ENCODE measurements around the gene RNMT.
"Not testable (repeated sequence)": the region's sequence is repeated elsewhere in the genome, so short reads cannot be mapped to it uniquely, and the experiment has no call there.

RNMT gene

DNA sequence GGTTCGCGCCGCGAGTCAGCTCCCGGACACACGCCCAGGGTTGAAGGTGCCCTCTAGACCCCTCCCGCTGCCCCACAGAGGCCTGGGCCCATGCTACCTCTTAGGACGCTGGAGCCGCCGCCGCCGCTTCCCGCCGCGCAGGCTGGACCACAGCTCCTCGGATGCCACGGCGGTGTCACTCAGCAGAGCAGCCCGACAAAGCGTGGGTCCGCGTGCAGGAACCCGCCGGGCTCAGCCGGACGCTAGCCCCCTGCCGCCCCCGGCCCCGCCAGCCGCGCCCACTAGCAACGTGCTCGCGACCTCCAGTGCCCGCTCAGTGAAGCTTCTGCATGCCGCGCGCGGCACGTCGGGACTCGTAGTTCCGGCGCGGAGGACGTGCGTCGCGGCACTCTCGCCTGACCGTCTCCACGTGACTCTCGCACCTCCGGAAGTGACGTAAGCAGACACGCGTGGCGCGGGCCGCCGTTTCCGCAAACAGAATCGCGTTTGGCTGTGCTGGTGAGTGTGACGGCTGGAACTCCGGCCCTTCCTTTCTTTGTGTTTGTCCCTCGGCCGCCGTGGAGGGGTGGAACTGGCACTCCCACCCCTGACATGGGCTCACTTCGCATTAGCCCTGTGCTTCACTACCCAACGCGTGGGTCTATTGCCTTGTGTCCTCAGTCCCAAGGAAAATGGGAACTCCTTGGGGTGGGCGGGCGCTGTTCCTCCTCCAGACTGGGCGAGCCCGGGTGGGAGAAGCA lies at the start of gene RNMT, which contains the start of gene FAM210A:
RNMT (plus strand) TSS at position 442 of the 740 bp plus-strand sequence. CDS start 4,845 bp downstream, outside the sequence.
FAM210A (minus strand) TSS at position 327 of the 740 bp plus-strand sequence. CDS start 44,481 bp downstream, outside the sequence.
- peak; percentile 81 for DNase-seq

GRCh38 chr18:13677350-13677749 lies 49.1 kb upstream of the RNMT start:
- DNase-seq, result not testable (repeated sequence)

DNA sequence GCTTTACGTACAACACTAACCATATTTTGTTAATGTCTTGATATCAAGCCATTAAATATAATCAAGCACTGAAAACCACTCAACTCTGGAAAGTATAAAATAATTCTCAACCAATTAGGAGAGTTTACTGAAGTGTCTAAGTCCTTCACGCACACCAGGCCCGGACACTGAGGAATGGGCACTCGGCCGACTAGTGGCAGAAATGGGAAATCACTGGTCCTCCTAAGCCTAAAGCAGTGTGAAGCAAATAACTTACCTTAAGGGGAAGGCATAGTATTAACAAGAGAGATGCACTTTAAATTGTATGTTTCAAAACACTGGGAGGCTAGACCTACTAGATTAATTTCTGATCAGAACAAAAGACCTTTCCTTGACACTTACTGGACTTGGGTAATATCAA lies 45.9 kb upstream of the RNMT start:
- no peak for DNase-seq

- DNase-seq, result no peak
Observed at GRCh38 chr18:13681701-13682100, 44.8 kb upstream of the RNMT start.

GRCh38 chr18:13684546-13684945 lies 41.9 kb upstream of the RNMT start:
- DNase-seq, result no peak

- DNase-seq, result no peak
Observed at GRCh38 chr18:13688191-13689136, 38.0 kb upstream of the RNMT start.

GRCh38 chr18:13690060-13690459 lies 36.4 kb upstream of the RNMT start:
- DNase-seq, result not testable (repeated sequence)

GRCh38 chr18:13695337-13695736 lies 31.1 kb upstream of the RNMT start:
- not testable (repeated sequence) for DNase-seq

DNA sequence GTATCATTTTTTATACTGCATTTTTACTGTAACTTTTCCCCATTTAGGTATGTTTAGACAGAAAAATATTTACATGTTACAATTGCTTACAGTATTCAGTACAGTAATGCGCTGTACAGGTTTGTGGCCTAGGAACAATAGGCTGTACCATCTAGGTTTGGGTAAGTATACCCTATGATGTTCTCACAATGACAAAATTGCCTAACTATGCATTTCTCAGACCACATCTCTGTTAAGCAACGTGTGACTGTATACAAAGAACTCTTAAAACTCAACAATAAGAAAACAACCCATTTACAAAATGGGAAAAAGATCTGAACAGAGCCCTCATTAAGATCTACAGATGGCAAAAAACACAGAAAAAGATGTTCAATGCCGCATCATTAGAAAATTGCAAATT lies 29.5 kb upstream of the RNMT start:
- no peak for DNase-seq

- no peak for DNase-seq
Observed at GRCh38 chr18:13700153-13700552, 26.3 kb upstream of the RNMT start.

- DNase-seq, result no peak
Observed at GRCh38 chr18:13703899-13704298, 22.6 kb upstream of the RNMT start.

GRCh38 chr18:13710414-13710831 lies 16.1 kb upstream of the RNMT start:
- no peak for DNase-seq

DNA sequence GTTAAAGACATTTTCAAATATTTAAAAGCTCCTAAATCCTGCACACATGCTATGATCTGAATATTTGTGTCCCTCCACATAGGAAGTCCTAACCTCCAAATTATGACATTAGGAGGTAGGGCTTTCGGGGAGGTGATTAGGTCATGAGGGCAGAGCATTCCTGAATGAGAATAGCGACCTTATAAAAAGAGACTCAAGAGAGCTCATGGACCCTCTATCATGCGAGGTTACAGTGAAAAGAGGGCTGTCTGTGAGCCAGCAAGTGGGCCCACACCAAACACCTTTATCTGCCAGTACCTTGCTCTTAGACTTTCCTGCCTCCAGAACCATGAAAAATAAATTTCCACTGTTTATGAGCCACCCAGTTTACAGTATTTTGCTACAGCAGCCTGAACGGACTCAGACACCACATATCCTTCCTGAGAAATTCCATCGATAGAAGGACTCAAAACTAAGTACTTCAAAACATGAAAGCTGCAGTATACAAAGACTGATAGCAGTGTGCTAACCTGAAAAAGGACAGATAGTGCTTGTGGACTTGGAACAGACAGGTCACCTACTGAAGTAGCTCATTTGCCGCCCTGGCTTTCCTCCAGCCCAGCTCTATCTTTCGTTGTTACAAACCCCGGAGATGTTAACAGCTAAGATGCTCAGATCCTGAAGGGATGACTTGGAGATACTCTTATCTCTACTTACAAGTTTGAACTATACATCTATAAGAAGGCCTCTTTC lies 13.9 kb upstream of the RNMT start:
- no peak for DNase-seq

GRCh38 chr18:13713455-13714055 lies 12.9 kb upstream of the RNMT start:
- DNase-seq, result no peak

DNA sequence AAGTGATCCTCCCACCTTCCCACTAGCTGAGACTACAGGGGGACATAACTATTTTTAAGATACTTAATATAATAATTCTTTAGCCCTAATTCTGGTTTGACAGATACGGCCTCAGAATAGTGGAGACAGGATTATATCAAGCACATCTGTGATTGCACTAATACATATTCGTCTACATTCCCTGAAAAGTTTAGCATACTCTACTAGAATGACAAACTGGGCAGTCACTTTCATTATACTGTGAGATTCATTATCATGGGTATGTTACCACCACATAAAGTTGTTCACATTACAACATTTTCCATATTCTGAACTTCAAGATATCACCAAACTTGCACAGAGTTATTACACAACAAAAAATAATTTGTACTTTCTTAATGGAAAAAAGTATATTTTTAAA lies 11.1 kb upstream of the RNMT start:
- DNase-seq, result no peak

DNA sequence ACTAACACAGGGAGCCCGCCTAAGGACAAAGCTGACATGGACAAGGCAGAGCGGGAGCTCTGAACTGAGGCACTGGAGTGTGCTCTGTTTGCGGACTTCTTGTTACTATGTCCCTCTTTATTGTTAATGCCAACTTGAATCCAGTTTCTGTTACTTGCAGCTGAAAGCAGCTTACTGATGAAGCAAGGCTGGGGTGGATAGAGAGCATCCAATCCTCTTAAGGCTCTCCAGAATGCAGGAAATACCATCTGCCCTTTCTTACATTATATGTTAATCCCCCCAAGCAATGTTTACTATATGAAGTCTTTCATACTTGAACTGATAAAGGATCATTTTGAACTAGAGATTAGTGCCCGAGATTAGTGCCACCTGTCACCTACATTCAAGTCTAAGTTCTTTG lies 9.6 kb upstream of the RNMT start:
- DNase-seq, result no peak

- no peak for DNase-seq
Observed at GRCh38 chr18:13720123-13720522, 6.3 kb upstream of the RNMT start.

DNA sequence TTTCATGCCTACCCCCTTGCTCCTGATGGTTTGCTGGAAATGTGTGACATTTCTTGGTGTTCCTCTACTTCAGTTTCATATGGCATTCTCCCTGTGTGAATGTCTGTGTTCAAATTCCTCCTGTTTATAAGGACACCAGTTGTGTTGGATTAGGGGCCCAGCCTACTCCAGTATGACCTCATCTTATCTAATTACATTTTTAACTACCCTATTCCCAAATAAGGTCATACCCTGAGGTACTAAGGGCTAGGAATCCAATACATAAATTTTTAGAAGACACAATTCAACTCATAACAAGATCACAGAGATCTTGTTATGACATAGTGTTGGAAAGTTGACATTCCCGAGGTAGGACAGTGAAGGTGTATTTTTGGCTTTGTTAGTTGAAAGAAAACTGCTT lies 5.6 kb upstream of the RNMT start:
- no peak for DNase-seq

GRCh38 chr18:13725566-13726231 lies 774 bp upstream of the RNMT start:
- DNase-seq, result no peak

DNA sequence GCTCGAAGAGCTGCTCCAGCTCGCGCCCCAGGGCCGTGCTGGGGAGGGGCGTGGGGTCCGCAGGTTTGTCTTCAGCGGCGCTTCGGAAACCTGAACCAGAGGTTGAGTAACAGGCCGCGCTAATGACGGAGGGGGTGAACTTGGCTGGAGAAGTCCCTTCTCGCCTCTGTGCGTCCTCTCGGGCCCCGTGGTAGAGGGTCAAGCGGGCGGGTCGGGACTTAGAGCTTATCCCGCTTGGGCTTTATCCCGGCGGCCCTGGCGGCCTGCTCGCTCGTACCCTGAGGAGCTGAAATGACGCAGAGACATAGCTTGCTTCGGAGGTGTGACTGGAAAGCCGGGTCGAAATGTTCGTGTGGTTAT lies 479 bp downstream of the RNMT start:
- no peak for DNase-seq

GRCh38 chr18:13730481-13730880 lies 4.0 kb downstream of the RNMT start:
- DNase-seq, result no peak

DNA sequence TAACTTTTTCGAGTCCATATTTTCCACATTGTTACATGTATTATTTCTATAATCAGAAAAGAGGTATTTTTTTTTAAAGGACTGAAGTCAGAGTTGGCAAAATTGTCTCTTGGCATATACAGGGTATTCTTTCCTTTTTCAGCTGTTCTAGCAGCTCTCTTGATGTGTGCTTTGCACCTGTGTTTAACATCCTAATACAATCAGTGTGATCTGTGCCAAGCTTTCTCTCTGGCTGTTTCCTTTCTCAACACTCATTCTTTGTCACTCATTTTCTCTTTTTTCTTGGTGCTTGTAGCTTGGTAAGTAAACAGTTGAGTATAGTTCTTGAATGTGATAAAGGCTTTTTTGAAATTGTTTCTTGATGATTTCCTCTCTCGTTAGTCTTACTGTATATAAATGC lies 9.2 kb downstream of the RNMT start:
- no peak for DNase-seq

Measured in NCI-H1694 treated with DMSO at 0.1 percent for 48 hours (cell line).